ENCODE data around the gene GYPE. TPM values are rescaled to one million over a fixed set of nuclear protein-coding genes. Genes with fewer than 3 reads are reported as not detected.
"Not testable (repeated sequence)": the region's sequence is repeated elsewhere in the genome, so short reads cannot be mapped to it uniquely, and the experiment has no call there.

GYPE gene
- total RNA-seq, 5 donors from 2014 or later (not counting 1 experiment from before 2014, with no cell fraction given) = 0.21 to 2.3 (median 0.56) TPM

DNA sequence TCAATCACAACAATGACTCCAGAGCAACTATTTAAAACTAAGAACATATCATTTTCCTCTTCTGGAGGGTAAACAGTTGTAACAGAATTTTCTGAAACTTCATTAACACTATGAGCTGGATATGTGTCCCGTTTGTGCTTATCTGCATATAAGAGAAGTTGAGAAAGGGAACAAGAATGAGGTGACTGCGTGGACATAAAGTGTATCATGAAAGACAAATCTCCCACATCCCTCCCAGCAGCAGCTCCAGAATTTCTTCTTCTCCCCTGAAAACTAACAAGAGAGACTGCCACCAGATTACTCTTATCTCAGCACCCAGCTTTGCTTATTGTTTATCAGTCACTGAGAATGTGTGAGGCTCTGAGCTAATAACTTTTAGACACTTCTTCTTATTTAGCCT, 25.8 kb downstream of the GYPE start:
- H3K4me3 ChIP-seq (ENCODE audit: control insufficient read depth in 1 of 2, extremely low read depth in 1 of 2, low read length in 1 of 2); H3K36me3 ChIP-seq (ENCODE audit: control insufficient read depth in 2 of 2, extremely low read depth in 1 of 2, insufficient read depth in 1 of 2, low read length in 1 of 2); DNase-seq; H3K36me3 Mint-ChIP-seq; ATAC-seq (replicated peaks in 1 of 4); H3K9me3 Mint-ChIP-seq; POLR2A ChIA-PET; H3K27me3 Mint-ChIP-seq; H3K4me3 Mint-ChIP-seq; H3K27ac ChIP-seq (ENCODE audit: low read length); H3K27ac Mint-ChIP-seq; H3K9me3 ChIP-seq; CTCF ChIA-PET; H3K27me3 ChIP-seq (replicated peaks in 1 of 2; ENCODE audit: control insufficient read depth in 2 of 2, extremely low read depth in 1 of 2, insufficient read depth in 2 of 2, low read length in 1 of 2); H3K4me1 Mint-ChIP-seq; H3K4me1 ChIP-seq (ENCODE audit: control insufficient read depth in 1 of 2, extremely low read depth in 1 of 2, insufficient read depth in 2 of 2, low read length in 2 of 2): not testable (repeated sequence)
- no CpG with 5 or more reads among the region's 2 CpGs for WGBS (ENCODE audit: insufficient coverage)

GRCh38 chr4:143875357-143875756, 30.0 kb downstream of the GYPE start:
- H3K9me3 ChIP-seq; H3K4me3 Mint-ChIP-seq; H3K27me3 ChIP-seq (replicated peaks in 1 of 2; ENCODE audit: control insufficient read depth in 2 of 2, extremely low read depth in 1 of 2, insufficient read depth in 2 of 2, low read length in 1 of 2); H3K36me3 ChIP-seq (ENCODE audit: control insufficient read depth in 2 of 2, extremely low read depth in 1 of 2, insufficient read depth in 1 of 2, low read length in 1 of 2); DNase-seq; POLR2A ChIA-PET; H3K4me1 ChIP-seq (ENCODE audit: control insufficient read depth in 1 of 2, extremely low read depth in 1 of 2, insufficient read depth in 2 of 2, low read length in 2 of 2); H3K27me3 Mint-ChIP-seq; ATAC-seq (replicated peaks in 1 of 4); H3K4me1 Mint-ChIP-seq; H3K4me3 ChIP-seq (ENCODE audit: control insufficient read depth in 1 of 2, extremely low read depth in 1 of 2, low read length in 1 of 2); H3K9me3 Mint-ChIP-seq; H3K36me3 Mint-ChIP-seq; H3K27ac Mint-ChIP-seq; CTCF ChIA-PET; H3K27ac ChIP-seq (ENCODE audit: low read length): not testable (repeated sequence)
- 71% methylated on average over 1 of the region's 2 CpGs for WGBS (ENCODE audit: insufficient coverage)

- ATAC-seq (replicated peaks in 1 of 4); H3K27me3 Mint-ChIP-seq; H3K9me3 ChIP-seq; H3K36me3 Mint-ChIP-seq; H3K4me3 Mint-ChIP-seq; H3K36me3 ChIP-seq (ENCODE audit: control insufficient read depth in 2 of 2, extremely low read depth in 1 of 2, insufficient read depth in 1 of 2, low read length in 1 of 2); H3K27ac ChIP-seq (ENCODE audit: low read length); H3K9me3 Mint-ChIP-seq; H3K4me3 ChIP-seq (ENCODE audit: control insufficient read depth in 1 of 2, extremely low read depth in 1 of 2, low read length in 1 of 2); DNase-seq; H3K27me3 ChIP-seq (replicated peaks in 1 of 2; ENCODE audit: control insufficient read depth in 2 of 2, extremely low read depth in 1 of 2, insufficient read depth in 2 of 2, low read length in 1 of 2); H3K4me1 Mint-ChIP-seq; H3K4me1 ChIP-seq (ENCODE audit: control insufficient read depth in 1 of 2, extremely low read depth in 1 of 2, insufficient read depth in 2 of 2, low read length in 2 of 2); H3K27ac Mint-ChIP-seq; CTCF ChIA-PET; POLR2A ChIA-PET: not testable (repeated sequence)
- WGBS (ENCODE audit: insufficient coverage) = 50% methylated on average over 1 of the region's 3 CpGs
Observed at GRCh38 chr4:143870523-143871268, 34.7 kb downstream of the GYPE start.

DNA sequence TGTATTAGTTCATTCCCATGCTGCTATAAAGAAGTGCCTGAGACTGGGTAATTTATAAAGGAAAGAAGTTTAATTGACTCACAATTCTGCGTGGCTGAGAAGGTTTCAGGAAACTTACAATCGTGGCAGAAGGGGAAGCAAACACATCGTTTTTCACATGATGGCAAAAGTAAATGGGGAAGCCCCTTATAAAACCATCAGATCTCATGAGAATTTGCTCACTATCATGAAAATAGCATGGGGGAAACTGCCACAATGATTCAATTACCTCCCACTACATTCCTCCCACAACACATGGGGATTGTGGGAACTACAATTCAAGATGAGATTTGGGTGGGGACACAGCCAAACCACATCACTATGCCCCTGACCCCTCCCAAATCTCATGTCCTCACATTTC, 35.4 kb downstream of the GYPE start:
- H3K36me3 Mint-ChIP-seq; POLR2A ChIA-PET; H3K27ac Mint-ChIP-seq; H3K27me3 ChIP-seq (replicated peaks in 1 of 2; ENCODE audit: control insufficient read depth in 2 of 2, extremely low read depth in 1 of 2, insufficient read depth in 2 of 2, low read length in 1 of 2); H3K36me3 ChIP-seq (ENCODE audit: control insufficient read depth in 2 of 2, extremely low read depth in 1 of 2, insufficient read depth in 1 of 2, low read length in 1 of 2); ATAC-seq (replicated peaks in 1 of 4); DNase-seq; H3K9me3 Mint-ChIP-seq; H3K27me3 Mint-ChIP-seq; H3K27ac ChIP-seq (ENCODE audit: low read length); H3K4me3 Mint-ChIP-seq; CTCF ChIA-PET; H3K4me3 ChIP-seq (ENCODE audit: control insufficient read depth in 1 of 2, extremely low read depth in 1 of 2, low read length in 1 of 2); H3K4me1 Mint-ChIP-seq; H3K4me1 ChIP-seq (ENCODE audit: control insufficient read depth in 1 of 2, extremely low read depth in 1 of 2, insufficient read depth in 2 of 2, low read length in 2 of 2); H3K9me3 ChIP-seq: not testable (repeated sequence)
- WGBS (ENCODE audit: insufficient coverage) = no CpG with 5 or more reads among the region's 3 CpGs

DNA sequence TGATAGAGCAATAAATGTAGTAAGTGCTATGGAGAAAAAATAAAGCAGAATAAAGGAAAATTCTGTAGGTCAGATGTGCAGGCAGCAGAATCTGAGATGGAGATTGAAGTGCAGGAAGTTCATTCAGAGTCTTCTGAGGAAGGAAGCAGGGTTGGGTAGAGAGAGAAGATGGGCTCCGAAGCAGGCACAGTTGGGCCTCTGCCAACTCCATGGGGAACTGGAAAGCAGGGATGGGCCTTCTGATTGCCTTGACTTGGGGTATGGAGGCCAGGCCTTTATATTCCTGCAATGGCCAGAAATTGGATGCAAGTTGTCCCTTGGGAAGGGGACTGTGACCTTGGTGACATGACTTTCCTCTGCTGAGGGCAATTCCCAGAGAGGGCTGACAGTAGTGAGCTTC, 42.6 kb downstream of the GYPE start:
- CTCF ChIA-PET; H3K27me3 ChIP-seq (replicated peaks in 1 of 2; ENCODE audit: control insufficient read depth in 2 of 2, extremely low read depth in 1 of 2, insufficient read depth in 2 of 2, low read length in 1 of 2); POLR2A ChIA-PET; H3K4me1 Mint-ChIP-seq; H3K9me3 ChIP-seq; ATAC-seq (replicated peaks in 1 of 4); H3K9me3 Mint-ChIP-seq; H3K36me3 ChIP-seq (ENCODE audit: control insufficient read depth in 2 of 2, extremely low read depth in 1 of 2, insufficient read depth in 1 of 2, low read length in 1 of 2); H3K4me1 ChIP-seq (ENCODE audit: control insufficient read depth in 1 of 2, extremely low read depth in 1 of 2, insufficient read depth in 2 of 2, low read length in 2 of 2); H3K4me3 ChIP-seq (ENCODE audit: control insufficient read depth in 1 of 2, extremely low read depth in 1 of 2, low read length in 1 of 2); DNase-seq; H3K27ac Mint-ChIP-seq; H3K4me3 Mint-ChIP-seq; H3K27me3 Mint-ChIP-seq; H3K27ac ChIP-seq (ENCODE audit: low read length); H3K36me3 Mint-ChIP-seq: not testable (repeated sequence)
- 57% methylated on average over 1 of the region's 1 CpG for WGBS (ENCODE audit: insufficient coverage)

DNA sequence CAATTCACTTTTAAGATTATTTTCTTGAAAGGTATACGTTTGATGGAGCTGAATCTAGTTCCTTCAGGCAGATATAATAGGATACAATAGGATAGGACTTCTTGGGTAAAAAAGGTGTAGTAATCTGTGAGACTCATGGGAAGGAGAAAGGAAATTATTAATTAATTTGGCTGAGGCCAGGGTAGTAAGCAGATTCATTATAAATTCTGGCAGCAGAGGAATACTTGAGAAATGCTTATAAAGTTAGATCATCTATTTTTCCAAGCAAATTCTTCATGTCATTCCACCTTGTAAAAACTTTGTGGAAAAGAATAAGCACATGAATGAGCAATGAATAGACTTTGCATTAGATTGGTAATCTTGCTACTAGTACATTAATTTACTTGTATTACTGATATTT, 46.9 kb downstream of the GYPE start:
- no peaks in the 10 kb centered on the region for H3K36me3 Mint-ChIP-seq
- CTCF ChIA-PET = no interaction called here
- no peaks in the 10 kb centered on the region for H3K9me3 Mint-ChIP-seq
- H3K4me3 Mint-ChIP-seq = no peak overlapping the region
- ATAC-seq (replicated peaks in 1 of 4) = no peak
- no peaks in the 10 kb centered on the region for H3K9me3 ChIP-seq
- H3K4me1 Mint-ChIP-seq = peaks cover 0 to 2% (median 0%) of the 10 kb centered on the region in 3 donors
- H3K27ac Mint-ChIP-seq = no peak overlapping the region
- H3K4me3 ChIP-seq (ENCODE audit: control insufficient read depth in 1 of 2, extremely low read depth in 1 of 2, low read length in 1 of 2) = no peak overlapping the region
- H3K27me3 Mint-ChIP-seq = no peaks in the 10 kb centered on the region
- POLR2A ChIA-PET = no interaction called here
- H3K27ac ChIP-seq (ENCODE audit: low read length) = no peak overlapping the region
- H3K4me1 ChIP-seq (ENCODE audit: control insufficient read depth in 1 of 2, extremely low read depth in 1 of 2, insufficient read depth in 2 of 2, low read length in 2 of 2) = no peaks in the 10 kb centered on the region
- 86% methylated on average over 1 of the region's 1 CpG for WGBS (ENCODE audit: insufficient coverage)
- no peaks in the 10 kb centered on the region for H3K36me3 ChIP-seq (ENCODE audit: control insufficient read depth in 2 of 2, extremely low read depth in 1 of 2, insufficient read depth in 1 of 2, low read length in 1 of 2)
- H3K27me3 ChIP-seq (replicated peaks in 1 of 2; ENCODE audit: control insufficient read depth in 2 of 2, extremely low read depth in 1 of 2, insufficient read depth in 2 of 2, low read length in 1 of 2) = no peaks in the 10 kb centered on the region
- no peak for DNase-seq
